HG02759 (cell line): ENCODE data around the gene SLC6A8.
"Not testable (repeated sequence)": the region's sequence is repeated elsewhere in the genome, so short reads cannot be mapped to it uniquely, and the experiment has no call there.

Source experiments
- ATAC-seq: cut with Tn5 transposase; IDR thresholded peaks from one replicate; pipeline ENCODE4 v1.9.1; 2021; ENCODE audit warnings: mild to moderate bottlenecking, moderate library complexity; ENCODE audit not compliant: unreplicated experiment

Gene SLC6A8

DNA sequence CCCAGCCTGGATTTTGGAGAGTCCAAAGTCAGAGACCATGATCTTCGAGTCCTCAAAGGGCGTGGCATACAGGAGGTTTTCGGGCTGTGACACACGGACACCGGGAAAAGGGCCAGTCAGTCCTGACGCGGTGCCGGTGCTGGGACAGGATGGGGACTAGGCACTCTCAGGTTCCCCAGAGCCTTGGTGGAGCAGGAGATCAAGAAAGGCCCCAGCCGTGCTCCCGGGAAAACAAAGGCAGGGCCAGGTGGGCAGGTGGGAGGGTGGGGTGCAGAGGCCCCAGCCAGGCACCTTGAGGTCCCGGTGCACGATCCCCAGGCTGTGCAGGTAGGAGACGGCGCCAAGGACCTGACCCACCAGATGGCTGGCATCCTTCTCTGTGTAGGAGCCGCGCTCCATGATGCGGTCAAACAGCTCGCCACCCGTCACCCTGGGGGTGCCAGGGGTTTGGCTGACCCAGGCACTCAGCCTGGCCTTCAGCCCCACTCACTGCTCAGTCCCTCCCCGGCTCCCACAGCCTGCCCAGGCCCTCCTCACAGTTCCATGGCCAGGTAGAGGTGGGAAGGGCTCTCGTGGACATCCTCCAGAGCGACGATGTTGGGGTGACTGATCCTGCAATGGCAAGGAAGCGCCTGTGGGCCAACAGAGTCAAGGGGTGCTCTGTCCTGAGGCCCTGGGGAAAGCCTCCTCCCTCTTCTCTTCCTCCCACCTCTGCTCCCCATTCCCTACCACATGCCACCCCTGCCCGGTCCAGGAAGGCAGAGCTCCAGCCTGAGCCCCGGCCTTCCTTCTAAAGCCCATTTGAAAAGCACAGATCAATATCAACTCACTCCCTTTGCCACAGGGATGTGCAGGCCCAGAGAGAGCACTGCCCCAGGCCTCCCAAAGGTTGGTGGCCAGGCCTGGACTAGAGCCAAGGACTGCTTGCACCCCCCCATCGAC is 15.9 kb upstream of the SLC6A8 start:
- ATAC-seq: no peak

DNA sequence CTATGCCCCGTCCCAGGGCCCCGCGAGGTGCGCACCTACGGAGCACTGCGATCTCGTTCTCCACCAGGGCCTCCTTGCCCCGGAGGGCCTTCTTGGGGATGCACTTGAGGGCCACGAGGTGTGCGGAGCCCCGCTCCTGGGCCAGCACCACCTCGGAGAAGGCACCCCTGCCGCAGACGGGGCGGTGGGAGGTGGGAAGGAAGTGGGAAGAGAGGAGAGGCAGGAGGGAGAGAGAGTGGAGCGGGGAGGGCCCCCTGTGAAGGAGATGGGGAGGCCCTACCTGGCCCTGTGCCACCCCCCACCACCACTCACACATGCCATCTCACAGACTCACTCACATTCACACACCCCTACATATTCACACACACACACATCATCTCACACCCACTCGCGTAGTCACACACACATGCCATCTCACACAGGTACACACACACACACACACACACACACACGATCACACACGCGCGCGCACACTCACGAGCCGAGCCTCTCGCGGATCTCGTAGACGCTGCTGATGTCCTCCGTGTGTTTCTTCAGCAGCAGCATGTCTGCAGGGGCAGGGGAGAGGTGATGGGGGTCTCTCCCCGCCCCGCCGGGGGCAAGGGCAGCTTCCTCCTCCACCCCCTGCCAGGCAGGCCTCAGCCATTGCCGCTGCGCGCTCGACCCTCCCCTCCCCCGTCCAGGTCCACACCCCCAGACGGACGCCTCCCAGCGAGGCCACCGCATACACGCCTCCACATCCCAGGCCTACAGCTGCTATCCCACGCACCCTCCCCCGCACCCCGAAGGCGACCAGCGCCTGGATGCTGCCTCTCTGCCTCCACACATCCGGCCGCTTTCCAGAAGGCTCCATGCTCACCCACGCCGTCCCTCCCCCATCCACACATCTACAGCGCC is 14.9 kb upstream of the SLC6A8 start:
- no peak for ATAC-seq

DNA sequence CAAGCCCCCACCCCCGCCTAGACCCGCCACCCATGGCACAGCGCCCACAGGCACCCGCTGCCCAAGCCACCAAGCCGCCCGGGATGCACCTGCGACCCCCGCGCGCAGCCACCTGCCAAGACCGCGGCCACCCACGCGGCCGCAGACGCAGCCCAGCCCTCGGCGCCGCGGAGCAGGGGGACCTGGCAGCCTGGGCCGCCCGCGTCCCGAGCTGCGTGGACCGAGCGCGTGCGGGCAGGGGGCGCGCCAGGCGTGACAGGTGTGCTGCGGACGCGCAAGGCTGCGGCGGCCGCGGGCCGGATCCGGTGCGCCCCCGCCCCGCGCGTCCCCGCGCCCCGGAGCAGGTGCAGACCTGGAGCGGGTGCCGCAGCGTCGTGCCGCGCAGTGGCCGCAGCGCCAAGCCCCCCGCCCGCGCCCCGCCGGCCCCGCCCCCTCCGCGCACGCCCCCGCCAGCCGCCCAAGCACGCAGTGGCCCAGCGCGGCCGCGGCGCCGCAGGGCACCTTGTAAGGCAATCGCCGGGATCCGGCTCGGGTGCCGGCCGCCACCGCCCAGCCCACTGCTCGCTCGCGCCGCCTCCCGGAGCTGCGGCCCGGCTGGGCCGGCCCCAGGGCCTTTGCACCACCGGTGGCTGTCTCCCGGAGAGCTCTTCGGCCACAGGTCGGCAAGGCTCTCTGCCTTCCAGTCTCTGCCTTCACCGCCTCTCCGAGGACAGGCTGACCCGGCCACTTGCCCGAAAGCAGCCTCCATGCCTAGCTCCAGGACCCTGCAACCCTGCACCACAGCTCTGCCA is 14.1 kb upstream of the SLC6A8 start, which contains the start of gene PNCK:
Gene PNCK, minus strand, starts transcription at position 386 of the 791 bp plus-strand sequence. CDS start 737 bp downstream, outside the sequence.
- ATAC-seq: no peak

DNA sequence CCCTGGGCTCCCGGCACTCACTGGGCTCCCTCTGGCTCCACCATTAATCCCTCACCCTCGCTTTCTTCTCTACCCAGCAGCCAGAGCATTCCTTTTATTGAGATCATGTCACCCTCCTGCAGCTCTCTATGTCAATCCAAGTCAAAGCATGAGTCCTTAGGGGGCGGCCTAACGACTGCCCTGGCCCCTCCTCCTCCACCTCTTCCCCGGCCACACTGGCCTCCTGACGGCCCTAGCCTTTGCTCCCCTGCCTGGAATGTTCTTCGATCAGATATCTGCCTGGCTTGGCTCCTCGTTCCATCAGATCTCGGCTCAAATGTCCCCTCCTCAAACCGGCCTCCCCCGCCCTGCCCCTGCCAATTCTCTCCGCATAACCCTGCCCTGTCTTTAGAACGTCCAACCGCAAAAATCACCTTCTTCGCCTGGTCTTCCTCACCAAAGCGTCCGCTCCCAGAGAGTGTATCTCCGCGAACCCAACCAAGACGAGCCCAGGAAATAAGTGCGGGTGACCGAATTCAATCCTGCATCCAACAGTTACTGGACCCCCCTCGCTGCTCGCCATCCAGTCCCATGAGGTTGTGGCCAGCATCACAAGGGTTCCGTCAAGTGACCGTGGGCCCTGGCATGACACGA is 13.4 kb upstream of the SLC6A8 start:
- no peak for ATAC-seq

DNA sequence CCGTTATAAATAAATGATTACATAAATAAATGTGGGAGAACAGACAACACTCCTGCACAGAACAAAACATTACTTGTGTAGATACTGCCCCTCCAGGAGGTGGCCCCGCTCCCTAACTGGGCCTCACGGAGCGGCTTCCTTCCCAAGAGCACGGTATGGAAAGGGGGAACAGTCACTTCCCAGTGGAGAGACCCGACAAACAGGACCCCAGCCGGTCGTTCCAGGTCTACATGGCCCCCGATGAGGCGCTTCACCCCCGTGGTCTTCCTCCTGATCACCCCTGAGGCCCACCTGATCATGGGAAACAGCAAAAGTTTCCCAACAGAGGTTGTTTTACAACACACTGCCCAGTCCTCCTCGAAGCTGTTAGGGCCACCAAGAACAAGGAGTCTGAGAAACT is 6.6 kb upstream of the SLC6A8 start:
- ATAC-seq: no peak

DNA sequence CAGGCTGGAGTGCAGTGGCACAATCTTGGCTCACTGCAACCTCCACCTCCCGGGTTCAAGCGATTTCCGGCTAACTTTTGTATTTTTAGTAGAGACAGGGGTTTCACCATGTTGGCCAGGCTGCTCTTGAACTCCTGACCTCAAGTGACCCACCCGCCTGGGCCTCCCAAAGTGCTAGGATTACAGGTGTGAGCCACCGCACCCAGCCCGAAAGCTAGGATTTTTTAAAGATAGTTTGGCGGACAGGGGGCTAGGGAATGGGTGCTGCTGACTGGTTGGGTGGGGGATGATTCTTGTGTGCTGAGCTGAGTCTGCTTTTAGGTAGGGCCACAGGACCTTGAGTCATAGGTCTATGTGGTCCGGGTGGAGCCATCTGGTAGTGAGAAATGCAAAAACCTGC is 4.2 kb upstream of the SLC6A8 start:
- not testable (repeated sequence) for ATAC-seq

DNA sequence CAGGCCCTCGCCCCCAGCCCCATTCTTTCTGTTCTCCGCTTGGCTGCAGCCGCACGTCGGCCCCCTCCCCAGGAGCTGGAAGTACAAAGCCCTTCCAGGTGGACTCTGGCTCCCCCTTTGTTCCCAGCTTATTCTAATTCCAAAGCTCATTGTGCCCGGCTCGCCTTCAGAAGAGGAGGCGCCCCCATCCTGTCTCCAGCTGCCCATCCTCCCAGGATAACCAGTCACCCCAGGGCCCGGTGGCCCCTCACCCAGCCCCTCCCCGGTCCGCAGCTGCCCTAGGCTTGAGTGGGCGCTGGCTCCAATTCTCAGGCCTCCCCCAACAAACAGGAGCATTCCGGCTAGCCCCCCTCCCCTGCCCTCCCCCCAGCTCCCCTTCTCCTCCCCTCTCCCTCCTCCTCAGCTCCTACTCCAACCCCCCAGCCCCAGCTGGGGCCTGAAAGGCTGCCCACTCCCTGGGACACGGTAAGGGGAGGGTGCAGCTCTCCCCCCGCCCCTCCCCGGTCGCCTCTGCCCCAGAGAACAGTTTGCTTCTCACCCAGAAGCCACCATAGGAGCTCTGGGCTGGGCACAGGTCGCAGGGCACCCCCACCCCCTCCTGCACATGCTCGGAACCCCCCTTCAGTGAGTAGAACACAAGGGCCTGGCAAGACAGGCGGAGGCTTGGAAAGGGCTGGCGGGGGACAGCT is 3.1 kb upstream of the SLC6A8 start:
- no peak for ATAC-seq

DNA sequence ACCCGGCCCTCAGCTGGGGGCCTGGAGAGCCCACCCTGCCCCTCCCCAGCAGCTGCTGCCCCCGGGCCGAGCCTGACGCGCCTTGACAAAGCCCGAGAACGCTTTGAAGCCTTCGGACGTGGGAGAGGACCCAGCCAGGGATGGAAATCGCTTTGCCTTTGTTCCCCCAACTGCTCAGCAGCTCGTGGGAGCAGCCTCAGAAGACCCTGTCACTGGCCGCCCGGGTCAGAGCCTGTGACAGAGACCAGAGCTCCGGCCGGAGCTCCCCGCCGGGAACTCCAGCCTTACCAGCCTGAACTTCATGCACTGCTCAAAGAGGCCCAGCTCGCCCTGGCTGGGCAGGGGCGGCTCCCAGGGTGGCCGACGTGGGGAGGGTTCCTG is 2.6 kb upstream of the SLC6A8 start:
- ATAC-seq: no peak

DNA sequence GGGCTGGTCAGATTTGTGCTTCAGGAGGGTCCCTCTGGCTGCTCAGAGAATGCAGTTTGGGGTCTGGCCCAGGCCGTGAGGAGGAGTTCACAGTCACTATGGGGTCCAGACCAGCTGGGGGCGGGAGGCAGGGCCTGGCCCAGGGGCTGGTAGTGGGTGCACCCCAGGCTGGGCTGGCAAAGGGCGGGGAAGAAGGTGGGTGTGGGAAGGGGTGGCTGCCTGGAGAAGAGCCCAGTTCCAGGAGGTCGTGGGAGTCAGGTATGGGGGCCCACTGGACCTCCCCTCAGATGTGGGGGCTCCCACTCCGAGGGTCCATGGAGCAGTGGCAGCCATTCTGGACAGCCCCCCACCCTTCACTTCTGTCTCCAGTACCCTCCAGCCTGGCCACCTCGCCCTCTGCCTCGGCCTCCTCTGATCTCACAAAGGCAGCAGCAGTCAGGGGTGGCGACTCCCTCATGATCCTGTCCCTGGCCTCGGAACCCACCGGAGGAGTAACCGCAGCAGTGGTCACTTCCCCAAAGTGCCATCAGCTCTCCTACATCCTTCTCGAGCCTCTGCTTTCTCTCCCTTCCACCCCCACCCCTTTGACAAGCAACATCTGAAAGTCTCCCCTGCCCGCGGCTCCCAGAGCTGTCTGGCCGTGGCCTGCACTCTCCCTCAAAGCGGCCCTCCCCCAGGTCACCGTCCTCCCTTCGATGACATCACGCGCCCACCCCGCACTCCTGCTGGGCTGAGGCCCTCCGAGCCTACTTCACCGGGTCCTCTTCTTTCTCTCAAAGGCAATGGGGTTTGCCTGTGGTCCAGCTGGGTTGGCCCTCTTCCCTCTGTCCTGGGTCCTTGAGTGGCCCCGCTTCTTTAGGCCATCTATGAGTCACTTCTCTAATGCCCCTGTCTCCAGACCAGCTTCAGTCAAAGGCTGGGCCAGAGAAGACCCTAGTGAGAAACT is 1.7 kb upstream of the SLC6A8 start:
- ATAC-seq: no peak

DNA sequence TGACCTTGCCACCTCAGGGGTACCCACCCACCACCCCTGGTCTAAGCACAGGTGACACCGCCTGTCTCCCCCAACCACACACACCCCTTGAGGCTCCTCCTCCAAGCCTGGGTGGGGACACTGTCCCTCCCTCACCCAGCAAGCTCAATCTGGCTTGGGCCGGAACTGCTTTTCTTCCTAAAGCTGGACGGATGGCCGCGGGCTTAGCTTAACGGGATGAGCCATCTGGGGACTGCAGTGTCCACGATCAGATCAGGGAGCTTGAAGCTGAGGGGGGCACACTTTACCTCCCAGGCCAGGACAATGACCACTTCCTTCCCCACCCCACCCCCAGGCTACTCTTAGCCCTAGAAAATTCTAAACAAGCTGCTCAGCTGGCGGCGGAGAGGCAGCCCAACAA is 1.0 kb upstream of the SLC6A8 start:
- no peak for ATAC-seq

DNA sequence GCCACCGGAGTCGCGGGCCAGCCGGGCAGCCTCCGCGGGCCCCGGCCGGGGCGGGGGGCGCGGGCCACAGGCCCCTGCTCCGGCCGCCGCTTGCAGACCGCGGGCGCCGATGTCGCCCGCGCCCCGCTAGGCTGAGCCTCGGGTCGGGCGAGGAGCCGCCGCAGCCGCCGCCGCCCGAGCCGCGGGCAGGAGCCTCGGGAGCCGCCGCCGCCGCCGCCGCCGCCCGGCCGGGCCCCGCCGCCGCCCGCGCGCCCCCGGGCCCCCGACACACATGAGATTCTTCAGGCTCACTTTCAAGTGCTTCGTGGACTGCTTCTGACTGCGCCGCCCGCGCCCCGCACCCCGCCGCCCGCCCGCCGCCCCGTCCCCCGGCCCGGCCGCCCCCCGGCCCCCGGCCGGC is 345 bp downstream of the SLC6A8 start:
- ATAC-seq: no peak

DNA sequence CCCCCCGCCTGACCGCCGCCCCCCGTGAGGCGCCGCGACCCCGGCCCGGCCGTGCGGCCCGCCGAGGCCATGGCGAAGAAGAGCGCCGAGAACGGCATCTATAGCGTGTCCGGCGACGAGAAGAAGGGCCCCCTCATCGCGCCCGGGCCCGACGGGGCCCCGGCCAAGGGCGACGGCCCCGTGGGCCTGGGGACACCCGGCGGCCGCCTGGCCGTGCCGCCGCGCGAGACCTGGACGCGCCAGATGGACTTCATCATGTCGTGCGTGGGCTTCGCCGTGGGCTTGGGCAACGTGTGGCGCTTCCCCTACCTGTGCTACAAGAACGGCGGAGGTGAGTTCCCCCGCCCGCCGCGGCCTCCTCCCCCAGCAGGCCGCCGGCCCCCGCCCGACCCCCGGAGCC is 780 bp downstream of the SLC6A8 start:
- no peak for ATAC-seq

DNA sequence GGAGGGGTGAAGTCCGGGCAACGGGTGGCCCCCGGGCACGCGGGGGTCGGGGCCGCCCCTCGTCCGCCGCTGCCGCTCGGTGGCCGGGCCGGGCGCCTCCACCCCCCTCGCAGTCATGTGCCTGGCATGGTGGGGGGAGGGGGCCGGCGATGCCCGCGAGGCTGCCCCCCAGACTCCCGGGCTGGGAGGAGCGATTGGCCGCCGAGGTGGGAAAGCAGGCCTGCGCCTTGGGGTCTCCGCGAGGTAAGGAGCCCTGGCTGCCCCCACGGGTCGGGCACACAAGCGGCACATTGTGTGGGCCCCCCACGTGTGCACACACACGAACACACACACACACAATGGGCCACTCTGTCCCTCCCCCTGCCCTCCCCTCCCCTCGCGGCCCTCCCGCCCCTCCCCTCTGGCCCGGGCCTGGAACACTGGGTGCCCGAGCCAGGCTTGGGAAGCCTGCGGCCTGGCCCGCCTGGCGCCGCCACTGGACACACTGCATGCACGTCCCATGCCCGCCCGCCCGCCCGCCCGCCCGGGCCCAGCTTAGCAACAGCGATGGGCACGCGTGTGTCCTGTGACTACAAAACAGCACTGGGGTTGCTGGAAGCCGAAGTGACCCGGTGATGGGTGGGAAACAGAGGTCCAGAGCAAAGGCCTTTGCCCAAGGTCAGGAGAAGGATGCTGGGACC is 1.3 kb downstream of the SLC6A8 start:
- no peak for ATAC-seq

DNA sequence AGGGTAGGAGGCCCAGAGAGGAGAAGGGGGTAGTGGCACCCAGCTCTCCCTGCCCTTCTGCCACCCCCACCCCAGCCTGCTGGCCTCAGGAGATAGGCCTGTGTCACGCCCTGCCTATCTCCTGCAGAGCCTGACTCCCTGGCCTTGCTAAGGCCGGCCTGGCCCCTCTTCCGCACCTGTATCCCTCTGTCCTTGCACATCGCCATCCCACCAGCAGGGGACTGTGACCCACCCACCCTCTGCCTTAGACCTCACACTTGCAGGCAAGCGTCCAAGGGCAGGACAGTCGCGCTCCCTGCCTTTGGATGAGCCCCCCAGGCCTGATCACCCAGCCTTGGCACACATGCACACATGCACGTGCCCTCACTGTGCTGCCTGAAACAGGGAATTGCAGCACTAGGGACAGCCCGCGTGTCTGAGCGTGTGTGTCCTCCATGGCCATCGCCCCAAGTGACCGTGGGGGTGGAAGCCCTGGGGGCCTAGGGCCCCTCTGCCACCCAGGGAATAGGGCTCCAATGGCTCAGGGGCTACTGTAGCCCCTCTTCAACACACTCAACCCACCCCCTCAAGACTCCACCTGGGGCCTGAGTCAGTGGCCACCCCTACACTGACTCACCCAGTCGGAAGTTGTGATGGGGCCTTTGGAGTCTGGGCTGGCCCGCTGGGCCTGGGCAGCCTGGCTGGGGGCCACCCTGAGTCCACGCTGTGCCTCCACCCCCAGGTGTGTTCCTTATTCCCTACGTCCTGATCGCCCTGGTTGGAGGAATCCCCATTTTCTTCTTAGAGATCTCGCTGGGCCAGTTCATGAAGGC is 2.1 kb downstream of the SLC6A8 start:
- ATAC-seq: no peak

DNA sequence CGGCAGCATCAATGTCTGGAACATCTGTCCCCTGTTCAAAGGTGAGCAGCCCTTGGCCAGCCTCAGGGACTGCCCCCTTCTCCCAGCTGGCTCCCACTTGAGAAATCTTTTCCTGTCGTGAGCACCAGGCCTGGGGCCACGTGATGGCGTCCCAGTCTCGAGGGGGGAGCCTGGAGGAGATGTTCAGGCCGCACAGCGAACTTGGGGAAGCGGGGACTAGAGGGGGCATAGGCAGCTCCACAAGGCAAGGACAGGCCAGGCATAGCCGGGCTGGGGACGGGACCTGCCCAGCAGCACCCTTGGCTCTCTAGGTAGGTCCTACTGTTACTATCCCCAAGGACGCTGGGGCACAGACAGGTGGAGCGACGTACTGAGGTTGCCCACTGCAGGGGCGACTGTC is 2.7 kb downstream of the SLC6A8 start:
- no peak for ATAC-seq

DNA sequence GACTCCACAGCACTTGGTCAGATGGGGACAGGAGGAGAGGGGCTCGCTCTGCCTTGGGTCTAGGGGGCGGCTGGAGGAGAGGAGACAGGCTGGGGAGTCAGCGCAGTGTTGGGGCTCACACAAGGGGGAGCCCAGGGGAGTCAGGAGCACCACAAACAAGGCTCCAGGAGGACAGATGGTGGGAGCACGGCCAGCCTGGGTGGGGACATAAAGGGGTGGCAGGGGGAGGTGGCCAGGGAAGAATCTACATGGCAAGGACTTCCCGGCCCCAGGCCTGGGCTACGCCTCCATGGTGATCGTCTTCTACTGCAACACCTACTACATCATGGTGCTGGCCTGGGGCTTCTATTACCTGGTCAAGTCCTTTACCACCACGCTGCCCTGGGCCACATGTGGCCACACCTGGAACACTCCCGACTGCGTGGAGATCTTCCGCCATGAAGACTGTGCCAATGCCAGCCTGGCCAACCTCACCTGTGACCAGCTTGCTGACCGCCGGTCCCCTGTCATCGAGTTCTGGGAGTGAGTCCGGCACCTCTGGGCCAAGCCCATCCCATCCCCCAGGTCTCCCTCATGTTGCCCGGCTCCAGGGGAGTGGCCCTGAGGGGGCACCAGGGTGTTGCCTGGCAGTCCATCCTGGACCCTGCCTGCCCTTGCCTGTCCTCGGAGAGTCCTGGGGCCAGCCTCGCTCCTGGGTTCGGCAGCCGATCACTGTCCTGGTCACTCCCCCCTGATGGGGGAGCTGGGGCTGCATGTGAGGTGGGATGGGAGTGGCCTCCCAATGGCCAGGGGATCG is 3.5 kb downstream of the SLC6A8 start:
- not testable (repeated sequence) for ATAC-seq

DNA sequence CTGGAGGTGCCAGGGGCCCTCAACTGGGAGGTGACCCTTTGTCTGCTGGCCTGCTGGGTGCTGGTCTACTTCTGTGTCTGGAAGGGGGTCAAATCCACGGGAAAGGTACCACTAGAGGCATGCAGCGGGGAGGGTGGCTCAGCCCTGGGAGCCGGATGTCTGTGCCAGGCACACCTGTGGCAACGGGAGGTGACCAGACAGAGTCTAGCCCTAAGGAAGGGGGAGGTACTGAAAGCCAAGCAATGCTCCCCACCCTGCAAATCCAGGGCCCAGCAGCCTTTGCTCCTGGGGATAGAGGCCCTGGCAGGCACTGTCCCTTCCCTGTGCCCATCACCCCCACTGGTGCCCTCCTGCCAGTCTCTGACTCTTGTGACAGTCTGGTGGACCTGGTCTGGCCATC is 4.3 kb downstream of the SLC6A8 start:
- ATAC-seq: no peak
